HK-2 (cell line): ENCODE measurements around the gene CNBP.
A peak's percentile ranks its signal among the peaks of the same experiment; 100 is the strongest.

Experiments
- DNase-seq: peaks from one replicate; pipeline ENCODE4 v3.0.0-alpha.2; 2018; ENCODE audit not compliant: unreplicated experiment

CNBP gene

GRCh38 chr3:129131465-129132088 lies 52.1 kb downstream of the CNBP start:
- no peak for DNase-seq

GRCh38 chr3:129130291-129130813 lies 53.3 kb downstream of the CNBP start:
- DNase-seq = no peak

DNA sequence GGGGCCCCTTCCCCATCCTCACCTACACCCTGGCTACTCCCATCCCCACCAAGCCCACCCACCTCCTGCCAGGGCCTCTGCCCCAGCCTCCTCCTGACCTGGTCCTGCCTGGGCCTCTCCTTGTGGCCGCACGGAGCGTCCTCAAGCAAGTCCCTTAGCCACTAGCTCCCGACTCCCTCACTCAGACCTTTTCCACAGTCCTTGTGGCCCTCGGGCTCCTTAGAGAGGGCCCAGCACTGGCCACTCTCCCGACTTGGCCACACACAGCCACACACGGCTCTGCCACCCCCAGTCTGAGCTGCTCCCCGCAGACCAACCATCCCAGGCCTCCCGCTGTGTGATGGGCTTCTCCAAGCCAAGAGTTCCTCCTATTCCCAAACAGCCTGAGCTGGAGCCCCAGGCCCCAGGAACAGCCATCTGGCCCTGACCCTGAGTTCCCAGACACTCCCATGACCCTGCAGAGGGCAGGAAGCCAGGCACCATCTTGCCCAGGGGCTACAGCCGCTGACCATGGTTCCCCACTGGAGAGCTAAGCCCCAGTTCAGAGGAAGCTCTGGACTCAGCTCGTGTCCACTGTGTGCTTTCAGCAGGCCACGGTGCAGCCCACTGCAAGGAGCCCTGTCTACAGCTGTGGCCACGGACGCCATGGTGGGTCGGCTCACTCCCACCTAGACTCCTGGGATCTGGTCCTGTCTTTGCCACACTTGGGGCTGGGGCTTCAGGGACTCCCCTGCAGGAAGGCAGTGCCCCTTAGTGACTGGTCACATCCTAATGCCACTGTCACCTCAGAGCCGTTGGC lies 55.1 kb downstream of the CNBP start:
- DNase-seq = no peak

DNA sequence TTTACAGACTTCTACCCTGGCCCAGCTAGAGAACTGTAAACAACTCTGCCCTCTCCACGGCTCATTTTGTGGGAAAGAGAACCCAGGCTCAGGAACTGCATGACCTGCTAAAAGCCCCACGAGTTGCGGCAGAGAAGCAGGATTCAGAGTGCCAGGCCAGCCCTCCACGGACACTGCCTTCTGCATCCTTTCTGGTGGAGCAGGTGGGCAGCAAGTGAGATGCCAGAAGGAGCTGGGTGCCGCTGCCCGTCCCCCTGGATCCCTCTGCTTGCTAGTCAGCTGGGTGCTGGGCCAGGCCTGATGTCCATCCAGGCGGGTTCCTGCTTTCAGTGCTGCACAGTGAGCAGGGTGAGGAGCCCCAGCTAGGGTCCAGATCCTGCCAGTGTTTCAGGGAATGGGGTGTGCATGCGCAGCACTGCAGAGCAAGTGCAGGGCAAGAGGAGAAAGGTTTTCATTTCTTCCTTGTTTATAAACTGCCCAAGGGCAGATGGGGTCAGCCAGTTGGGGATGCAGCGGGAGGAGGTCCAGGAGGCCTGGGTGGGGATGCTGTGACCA lies 56.9 kb downstream of the CNBP start:
- DNase-seq = no peak

- no peak for DNase-seq
Measured at GRCh38 chr3:129123314-129124060, 60.2 kb downstream of the CNBP start.

DNA sequence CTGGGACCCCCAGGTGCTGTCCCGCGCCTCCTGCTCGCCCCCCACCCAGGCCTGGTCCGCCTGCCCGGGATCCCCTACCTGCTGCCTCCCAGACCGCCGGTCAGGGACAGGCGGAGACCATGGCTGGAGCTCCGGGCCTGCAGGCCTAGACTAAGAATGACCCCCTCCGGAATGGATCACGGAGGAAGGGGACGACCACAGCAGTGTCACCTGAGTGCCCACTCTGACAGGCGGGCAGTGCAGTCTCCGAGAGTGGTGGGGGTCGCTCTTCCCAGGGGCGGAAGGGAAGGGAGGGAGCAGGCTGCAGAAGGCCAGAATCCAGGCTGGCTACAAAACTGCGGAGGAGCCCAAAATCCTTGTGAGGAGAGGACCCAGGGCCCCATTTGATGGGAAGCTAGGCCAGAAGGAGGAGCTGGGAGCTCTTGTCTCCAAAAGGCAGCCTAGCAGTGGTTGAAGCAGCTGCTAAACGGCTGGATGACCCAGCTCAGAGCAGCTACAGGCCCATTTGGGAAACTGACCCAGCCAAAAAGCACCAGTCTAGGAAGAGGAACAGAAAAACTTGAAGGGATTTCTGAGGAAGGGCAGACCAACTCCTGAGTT lies 61.2 kb downstream of the CNBP start:
- DNase-seq = no peak

DNA sequence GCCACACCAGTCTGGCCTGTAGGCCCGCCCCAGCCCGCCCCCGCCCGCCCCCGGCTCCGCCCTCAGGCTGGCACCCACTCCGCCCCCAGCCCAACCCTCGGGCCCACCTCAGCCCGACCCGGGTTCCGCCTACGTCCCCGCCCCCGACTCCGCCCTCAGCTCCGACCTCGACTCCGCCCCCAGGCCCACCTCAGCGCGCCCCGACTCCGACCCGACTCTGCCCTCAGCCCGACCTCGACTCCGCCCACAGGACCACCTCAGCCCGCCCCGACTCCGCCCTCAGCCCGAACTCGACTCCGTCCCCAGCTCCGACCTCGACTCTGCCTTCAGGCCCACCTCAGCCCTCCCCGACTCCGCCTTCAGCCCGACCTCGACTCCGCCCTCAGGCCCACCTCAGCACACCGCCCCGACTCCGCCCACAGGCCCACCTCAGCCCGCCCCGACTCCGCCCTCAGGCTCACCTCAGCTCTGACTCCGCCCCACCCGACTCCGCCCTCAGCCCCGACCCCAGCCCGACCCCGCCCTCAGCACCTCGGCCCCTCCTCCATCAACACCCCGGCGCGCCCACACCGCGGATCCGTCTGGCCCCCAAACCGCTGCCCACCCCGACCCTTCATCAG lies 61.8 kb downstream of the CNBP start, which contains the start of gene RAB43:
Gene RAB43, minus strand, starts transcription at position 13 of the 620 bp plus-strand sequence. CDS start 315 bp downstream, outside the sequence.
- DNase-seq = peak; percentile 84

GRCh38 chr3:129121016-129121791 lies 62.5 kb downstream of the CNBP start:
- no peak for DNase-seq

DNA sequence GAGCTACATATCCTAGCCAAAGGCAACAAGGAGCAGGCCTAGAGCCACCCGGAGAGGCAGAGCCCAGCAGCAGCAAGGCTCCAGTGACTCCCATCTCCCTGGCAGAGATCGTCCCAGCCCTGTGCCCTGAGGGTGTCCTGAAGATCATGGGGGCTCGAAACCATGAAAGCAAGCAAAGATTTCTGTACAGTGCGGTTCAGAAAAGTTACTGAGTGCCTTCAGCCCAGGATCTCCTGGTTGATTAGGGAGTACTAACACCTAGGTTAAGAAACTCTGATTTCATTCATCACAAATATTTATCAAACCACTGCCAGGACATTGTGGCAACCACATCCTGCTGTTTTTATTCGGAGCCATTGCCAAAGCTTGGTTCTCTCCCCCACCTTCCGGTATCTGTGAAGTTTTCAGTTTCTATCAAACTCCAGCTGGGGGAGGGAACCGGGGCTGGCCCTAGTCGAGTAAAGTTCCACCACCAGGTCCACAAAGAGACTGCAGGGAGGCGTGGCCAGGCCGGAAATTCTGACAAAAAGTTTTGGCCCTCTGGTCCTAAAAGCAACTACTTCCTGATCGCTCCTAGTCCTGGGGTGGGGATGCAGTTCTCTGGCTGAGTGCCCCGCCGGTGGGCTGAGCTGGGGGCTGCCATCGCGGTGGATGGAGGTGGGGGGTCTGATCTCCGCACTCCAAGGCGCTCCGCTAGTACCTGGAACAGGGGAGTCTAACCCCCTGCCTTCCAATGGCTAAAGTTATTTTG lies 63.3 kb downstream of the CNBP start:
- peak; percentile 86 for DNase-seq

DNA sequence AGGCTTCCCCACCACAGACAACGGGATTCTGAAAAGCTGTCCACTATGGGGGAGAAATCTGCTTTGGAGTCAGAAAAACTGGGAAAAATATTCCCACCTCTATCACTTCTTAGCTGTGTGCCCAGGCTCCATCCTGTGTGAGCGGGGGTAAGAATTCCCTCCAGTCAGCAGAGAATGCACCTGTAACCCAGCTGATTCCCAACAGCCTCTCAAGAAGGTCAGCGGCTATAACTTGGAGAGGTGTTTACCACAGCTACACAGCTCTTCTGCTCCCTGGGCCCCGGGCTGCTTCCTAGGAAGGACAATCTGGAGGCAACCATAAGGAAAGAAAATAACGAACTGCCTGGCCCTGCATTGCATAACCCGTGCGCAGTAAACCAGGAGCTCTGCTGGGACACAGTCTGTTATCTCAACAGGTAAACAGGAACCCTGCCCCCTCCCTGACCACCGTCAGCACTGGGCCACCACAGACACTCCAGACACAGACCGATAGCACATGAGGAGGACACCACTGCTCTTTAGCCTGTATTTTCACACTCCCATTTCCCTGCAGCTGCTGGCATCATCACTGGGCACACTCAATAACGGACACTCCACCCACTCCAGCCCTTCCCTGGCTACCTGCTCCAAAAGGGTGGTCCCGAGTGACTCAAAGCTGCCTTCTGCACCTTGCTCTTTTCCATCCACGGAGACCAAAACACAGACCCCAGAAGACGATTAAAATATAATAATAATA lies 64.2 kb downstream of the CNBP start:
- no peak for DNase-seq

- DNase-seq = no peak
Measured at GRCh38 chr3:129118745-129119144, 65.0 kb downstream of the CNBP start.
